ENCODE measurements around the gene PTPN21.
"Not testable (repeated sequence)": the region's sequence is repeated elsewhere in the genome, so short reads cannot be mapped to it uniquely, and the experiment has no call there.

Gene PTPN21

DNA sequence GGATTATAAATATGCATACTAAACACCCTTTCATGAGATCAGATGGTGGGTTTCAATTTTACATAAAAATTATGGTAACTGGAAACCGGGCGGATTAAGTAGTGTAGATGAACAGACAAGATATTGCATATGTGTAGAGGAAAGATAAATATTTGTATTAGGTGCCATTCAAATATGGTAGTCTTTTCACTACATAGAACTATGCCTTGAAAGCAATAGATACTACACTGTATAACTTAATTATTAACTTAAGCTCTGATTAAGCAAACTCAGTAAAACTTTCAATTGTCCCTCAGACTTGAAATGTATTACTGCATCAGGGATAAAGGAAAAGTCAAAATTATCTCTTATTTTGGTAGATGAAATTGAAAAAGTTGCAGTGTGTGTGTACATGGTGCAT is 1.9 kb downstream of the PTPN21 start:
- in situ Hi-C loops (cut with MboI; ENCODE audit: low sequenced_read_pairs): no loop called here

GRCh38 chr14:88551980-88552431 is 2.8 kb downstream of the PTPN21 start:
- in situ Hi-C loops (cut with MboI; ENCODE audit: low sequenced_read_pairs): no loop called here

DNA sequence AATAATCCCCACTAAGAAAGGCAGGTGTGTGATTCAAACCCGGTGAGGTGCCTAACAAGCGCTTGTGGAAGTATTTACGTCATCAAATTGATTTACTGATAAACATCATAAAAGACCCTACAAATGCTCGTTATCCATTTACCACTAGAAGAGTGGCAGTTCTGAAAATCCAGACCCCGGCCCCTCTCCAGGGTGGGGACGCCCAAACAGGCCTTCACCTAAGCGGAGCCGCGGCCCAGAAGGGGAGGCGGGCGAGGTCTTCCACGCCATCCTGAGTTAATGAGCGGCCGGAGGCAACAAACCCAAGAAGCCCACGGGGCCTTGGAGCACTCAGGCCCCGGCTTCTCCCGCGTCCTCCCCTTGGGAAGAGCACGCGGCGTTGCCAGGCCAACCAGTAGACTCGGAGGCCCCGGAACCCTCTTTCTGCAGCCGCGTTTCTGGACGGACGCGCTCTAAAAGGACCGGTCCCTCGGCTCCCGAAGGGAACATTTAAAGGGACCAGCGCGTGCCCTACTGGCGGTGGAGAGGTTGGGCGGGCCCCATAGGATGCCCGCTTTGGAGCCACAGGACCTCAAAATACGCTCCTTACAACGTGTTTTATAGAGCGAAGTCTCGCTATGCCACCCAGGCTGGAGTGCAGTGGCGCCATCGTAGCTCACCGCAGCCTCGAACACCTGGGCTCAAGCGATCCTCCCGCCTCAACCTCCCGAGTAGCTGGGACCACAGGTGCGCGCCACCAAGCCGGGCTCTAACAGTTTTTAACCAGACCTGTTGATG is 3.5 kb downstream of the PTPN21 start:
- in situ Hi-C loops (cut with MboI; ENCODE audit: low sequenced_read_pairs): no loop called here

- in situ Hi-C loops (cut with MboI; ENCODE audit: low sequenced_read_pairs): no loop called here
Measured at GRCh38 chr14:88550078-88550477, 4.7 kb downstream of the PTPN21 start.

DNA sequence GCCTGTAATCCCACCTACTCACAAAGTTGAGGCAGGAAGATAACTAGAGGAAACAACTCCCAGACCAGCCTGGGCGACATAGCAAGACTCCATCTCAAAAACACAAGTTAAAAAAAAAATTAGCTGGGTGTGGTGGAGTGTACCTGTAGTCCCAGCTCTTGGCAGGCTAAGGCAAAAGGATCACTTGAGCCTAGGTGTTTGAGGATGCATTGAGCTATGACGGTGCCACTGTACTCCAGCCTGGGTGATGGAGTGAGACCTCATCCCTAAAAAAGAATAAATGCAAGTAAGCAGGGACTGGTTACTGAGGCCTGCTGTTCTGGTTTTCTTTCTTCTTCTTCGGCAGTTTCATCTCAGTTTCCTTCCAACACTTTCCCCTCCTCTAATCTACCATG is 7.4 kb downstream of the PTPN21 start:
- in situ Hi-C loops (cut with MboI; ENCODE audit: low sequenced_read_pairs): no loop called here

- in situ Hi-C loops (cut with MboI; ENCODE audit: low sequenced_read_pairs): no loop called here
Measured at GRCh38 chr14:88546621-88547385, 8.0 kb downstream of the PTPN21 start.

- in situ Hi-C loops (cut with MboI; ENCODE audit: low sequenced_read_pairs): no loop called here
Measured at GRCh38 chr14:88545256-88545655, 9.6 kb downstream of the PTPN21 start.

- in situ Hi-C loops (cut with MboI; ENCODE audit: low sequenced_read_pairs): no loop called here
Measured at GRCh38 chr14:88542857-88543795, 11.7 kb downstream of the PTPN21 start.

- in situ Hi-C loops (cut with MboI; ENCODE audit: low sequenced_read_pairs): no loop called here
Measured at GRCh38 chr14:88541324-88541723, 13.5 kb downstream of the PTPN21 start.

DNA sequence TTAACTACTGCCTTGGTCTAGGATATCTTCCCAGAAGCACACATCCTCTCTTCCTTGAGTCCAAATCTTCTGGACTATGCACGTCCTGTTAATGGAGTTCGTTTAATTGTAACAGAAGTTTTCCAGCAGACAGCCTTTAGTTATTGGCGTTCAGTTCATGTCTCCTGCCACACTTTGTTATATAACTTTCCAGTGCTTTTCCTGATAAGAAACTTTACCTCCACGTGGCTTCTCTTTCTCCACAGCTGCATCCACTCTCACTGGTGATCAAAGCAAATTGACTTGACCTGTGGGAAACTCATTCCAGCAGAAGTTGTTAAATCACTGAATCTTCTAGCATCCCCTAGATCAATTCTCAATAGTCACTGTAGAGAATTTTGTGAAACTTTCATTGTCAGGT is 19.0 kb downstream of the PTPN21 start:
- in situ Hi-C loops (cut with MboI; ENCODE audit: low sequenced_read_pairs): no loop called here

- in situ Hi-C loops (cut with MboI; ENCODE audit: low sequenced_read_pairs): no loop called here
Measured at GRCh38 chr14:88535149-88535548, 19.7 kb downstream of the PTPN21 start.

DNA sequence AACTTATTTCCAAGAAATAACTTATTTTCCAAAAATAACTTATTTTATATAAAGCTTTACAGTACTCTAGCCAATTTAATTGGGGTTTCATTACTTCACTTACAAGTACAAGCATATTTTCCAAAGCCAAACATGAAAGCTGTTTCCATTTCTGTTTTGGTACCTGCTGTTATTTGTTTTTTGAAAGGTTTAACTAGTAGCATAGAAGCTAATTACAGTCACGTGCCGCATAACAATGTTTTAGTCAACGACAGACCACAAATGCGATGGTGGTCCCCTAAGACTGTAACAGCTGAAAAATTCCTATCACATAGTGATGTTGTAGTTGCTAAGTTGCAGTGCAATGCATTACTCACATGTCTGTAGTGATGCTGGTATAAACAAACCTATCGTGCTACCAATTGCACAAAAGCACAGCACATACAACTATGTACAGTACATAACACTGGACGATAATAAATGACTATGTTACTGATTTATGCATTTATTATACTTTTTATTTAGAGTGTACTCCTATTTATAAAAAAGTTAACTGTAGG is 21.7 kb downstream of the PTPN21 start:
- in situ Hi-C loops (cut with MboI; ENCODE audit: low sequenced_read_pairs): no loop called here

GRCh38 chr14:88529889-88530288 is 24.9 kb downstream of the PTPN21 start:
- in situ Hi-C loops (cut with MboI; ENCODE audit: low sequenced_read_pairs): not testable (repeated sequence)

GRCh38 chr14:88522393-88522792 is 32.4 kb downstream of the PTPN21 start:
- in situ Hi-C loops (cut with MboI; ENCODE audit: low sequenced_read_pairs): no loop called here

GRCh38 chr14:88521818-88522217 is 33.0 kb downstream of the PTPN21 start:
- in situ Hi-C loops (cut with MboI; ENCODE audit: low sequenced_read_pairs): no loop called here

DNA sequence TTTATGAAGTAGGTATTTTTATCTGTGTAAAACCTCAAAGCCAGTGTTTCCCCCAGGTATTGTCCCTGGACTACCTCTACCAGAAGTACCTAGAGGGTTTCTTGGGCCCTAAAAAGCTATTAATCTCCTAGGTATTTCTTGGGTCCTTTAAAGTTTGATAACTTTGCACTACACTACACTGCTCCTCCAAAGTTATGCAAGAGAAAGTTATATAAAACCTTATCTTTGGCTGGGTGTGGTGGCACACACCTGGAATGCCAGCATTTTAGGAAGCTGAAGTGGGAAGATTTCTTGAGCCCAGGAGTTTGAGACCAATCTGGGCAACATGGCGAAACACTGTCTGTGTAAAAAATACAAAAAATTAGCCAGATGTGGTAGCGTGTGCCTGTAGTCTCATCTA is 34.9 kb downstream of the PTPN21 start:
- in situ Hi-C loops (cut with MboI; ENCODE audit: low sequenced_read_pairs): no loop called here

DNA sequence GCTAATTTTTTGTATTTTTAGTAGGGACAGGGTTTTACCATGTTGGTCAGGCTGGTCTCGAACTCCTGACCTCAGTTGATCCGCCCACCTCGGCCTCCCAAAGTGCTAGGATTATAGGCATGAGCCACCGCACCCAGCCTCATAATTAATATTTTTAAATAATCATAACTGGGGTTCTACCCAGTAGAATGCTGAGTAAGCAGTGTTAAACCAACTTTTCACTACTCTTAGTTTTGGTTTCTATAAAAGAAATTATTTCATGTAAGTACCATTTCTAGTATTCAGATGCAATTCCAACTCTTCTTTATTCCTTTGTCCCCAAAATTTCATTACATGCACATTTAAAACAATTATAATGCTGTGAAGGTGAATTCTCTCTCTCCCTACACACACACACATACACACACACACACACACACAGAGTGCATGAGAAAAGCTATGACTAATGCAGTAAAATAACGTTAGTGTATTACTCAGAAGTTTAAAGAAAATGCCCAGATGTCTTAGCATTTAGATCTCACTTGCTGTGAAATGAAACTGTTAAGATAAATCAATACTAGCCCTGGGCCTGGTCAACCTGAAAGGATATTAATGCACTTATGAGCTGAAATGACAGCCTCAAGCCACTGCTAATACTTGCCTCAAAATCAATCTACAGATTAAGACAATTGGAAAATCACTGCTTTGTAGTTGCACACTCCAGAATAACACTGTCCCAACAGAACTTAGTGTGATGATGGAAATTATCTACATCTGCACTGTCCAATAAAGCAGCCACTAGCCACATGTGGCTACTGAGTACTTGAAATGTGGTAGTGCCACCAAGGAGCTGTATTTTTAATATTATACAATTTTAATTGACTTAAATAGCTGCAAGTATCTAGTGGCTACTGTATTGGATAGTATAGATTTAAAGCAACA is 36.0 kb downstream of the PTPN21 start:
- in situ Hi-C loops (cut with MboI; ENCODE audit: low sequenced_read_pairs): no loop called here

- in situ Hi-C loops (cut with MboI; ENCODE audit: low sequenced_read_pairs): no loop called here
Measured at GRCh38 chr14:88516861-88517357, 37.9 kb downstream of the PTPN21 start.

DNA sequence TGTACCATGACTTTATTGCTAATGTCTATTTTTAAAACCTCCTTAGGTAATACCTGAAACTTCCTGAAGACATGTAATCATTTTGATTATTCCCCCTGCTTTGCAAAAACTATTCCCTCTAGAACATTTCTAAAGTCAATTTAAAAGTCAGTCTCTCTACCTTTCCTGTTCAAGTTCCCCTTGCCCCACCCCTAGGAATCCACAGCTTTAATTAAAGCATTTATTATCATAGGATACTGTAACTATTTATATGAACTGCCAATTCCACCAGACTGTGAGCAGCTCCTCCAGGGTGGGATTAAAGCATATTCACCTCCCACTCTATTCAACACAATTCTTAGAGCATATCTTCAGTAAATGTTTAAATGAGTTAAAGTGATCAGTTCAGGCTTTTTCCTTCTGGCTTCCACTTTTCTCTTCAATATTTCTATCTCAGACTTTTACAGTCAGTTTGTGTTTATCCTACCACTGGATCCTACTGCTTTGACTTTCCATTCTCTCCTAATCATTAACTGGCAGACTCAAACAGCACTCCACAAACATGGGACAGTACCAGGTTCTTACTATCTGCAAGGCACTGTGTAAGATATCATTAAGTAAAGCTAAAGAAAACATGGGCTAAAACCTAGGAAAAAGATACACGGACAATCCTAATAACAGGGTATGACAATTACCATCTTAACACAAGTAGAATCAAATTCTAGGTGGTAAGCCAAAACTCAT is 39.1 kb downstream of the PTPN21 start:
- in situ Hi-C loops (cut with MboI; ENCODE audit: low sequenced_read_pairs): no loop called here
